ENCODE data around the gene HDAC11. TPM values are rescaled to one million over a fixed set of nuclear protein-coding genes. Genes with fewer than 3 reads are reported as not detected.

The HDAC11 gene
- total and polyA plus RNA-seq, 3 donors from 2014 or later, result 33.1 to 97.7 (median 81.9) TPM

DNA sequence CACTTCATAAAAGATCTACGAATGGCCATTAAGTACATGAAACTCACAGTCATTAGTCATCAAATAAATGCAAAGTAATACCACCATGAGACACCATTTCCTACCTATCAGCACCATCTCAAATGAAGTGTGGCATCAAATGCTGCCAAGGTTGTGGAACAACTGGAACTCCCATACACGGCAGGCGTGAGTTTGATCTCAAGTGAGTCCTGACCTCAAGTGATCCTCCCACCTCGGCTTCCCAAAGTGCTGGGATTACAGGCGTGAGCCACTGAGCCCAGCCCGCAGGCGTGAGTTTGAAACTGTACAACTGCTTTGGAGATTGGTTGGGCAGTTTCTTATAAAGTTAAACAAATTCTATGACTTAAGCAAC is 28.8 kb upstream of the HDAC11 start:
- intact Hi-C loops (cut with DNase I; ENCODE audit: low total_unique reads), result no loop called here
- no peaks in the 10 kb centered on the region for H3K9me3 ChIP-seq
- TF ChIP-seq, protein P1, sequence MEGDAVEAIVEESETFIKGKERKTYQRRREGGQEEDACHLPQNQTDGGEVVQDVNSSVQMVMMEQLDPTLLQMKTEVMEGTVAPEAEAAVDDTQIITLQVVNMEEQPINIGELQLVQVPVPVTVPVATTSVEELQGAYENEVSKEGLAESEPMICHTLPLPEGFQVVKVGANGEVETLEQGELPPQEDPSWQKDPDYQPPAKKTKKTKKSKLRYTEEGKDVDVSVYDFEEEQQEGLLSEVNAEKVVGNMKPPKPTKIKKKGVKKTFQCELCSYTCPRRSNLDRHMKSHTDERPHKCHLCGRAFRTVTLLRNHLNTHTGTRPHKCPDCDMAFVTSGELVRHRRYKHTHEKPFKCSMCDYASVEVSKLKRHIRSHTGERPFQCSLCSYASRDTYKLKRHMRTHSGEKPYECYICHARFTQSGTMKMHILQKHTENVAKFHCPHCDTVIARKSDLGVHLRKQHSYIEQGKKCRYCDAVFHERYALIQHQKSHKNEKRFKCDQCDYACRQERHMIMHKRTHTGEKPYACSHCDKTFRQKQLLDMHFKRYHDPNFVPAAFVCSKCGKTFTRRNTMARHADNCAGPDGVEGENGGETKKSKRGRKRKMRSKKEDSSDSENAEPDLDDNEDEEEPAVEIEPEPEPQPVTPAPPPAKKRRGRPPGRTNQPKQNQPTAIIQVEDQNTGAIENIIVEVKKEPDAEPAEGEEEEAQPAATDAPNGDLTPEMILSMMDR (IDR thresholded peaks at IDR 0.05), result no peak
- no peak for TF ChIP-seq POLR2A (IDR thresholded peaks at IDR 0.05)
- no peaks in the 10 kb centered on the region for H3K27me3 ChIP-seq
- 2 to 4% methylated on average over 7 of the region's 7 CpGs for WGBS, 2 donors
- no peaks in the 10 kb centered on the region for H3K36me3 ChIP-seq (ENCODE audit: low read depth, missing control alignments)
- H3K4me3 ChIP-seq, result peak overlapping the region; percentile 53 to 64
- H3K27ac ChIP-seq, result peak overlapping the region in 1 of 2 donors; percentile 86
- DNase-seq, result peak; percentile 45
- H3K4me1 ChIP-seq, result peaks cover 10% of the 10 kb centered on the region

GRCh38 chr3:13452490-13453335 is 27.4 kb upstream of the HDAC11 start:
- no peaks in the 10 kb centered on the region for H3K36me3 ChIP-seq (ENCODE audit: low read depth, missing control alignments)
- peaks cover 10% of the 10 kb centered on the region for H3K4me1 ChIP-seq
- H3K9me3 ChIP-seq, result no peaks in the 10 kb centered on the region
- DNase-seq, result peak; percentile 57
- TF ChIP-seq, protein P1 (IDR thresholded peaks at IDR 0.05), result peak; percentile 38 to 76 (median 67)
- TF ChIP-seq POLR2A (IDR thresholded peaks at IDR 0.05), result no peak
- WGBS, 2 donors, result 12% methylated on average over 12 of the region's 12 CpGs
- H3K4me3 ChIP-seq, result peak overlapping the region; percentile 53 to 64
- intact Hi-C loops (cut with DNase I; ENCODE audit: low total_unique reads), result no loop called here
- no peaks in the 10 kb centered on the region for H3K27me3 ChIP-seq
- peak overlapping the region; percentile 86 to 94 for H3K27ac ChIP-seq

DNA sequence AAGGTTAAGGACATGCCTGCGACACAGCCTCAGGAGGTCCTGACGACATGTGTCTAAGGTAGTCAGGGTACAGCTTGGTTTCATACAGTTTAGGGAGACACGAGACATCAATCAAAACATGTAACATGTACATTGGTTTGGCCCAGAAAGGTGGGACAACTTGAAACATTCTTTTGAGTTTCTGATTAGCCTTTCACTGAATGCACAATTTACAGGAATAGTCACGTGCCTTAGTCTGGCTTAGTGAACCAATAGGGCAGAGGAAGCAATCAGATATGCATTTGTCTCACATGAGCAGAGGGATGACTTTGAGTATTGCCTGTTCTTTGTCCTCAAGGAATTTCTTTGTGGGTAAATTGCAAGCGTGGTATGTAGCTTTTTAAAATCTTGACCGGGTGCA is 24.5 kb upstream of the HDAC11 start:
- TF ChIP-seq, protein P1 (IDR thresholded peaks at IDR 0.05), result no peak
- TF ChIP-seq POLR2A (IDR thresholded peaks at IDR 0.05), result no peak
- DNase-seq, result no peak
- Histone ChIP-seq H3K27me3 (no peaks in the 10 kb centered on the region), H3K36me3 (ENCODE audit: low read depth, missing control alignments) (no peaks in the 10 kb centered on the region), H3K27ac (peak overlapping the region in 1 of 2 donors; percentile 65), H3K9me3 (no peaks in the 10 kb centered on the region), H3K4me3 (no peak overlapping the region), H3K4me1 (peaks cover 10% of the 10 kb centered on the region)
- intact Hi-C loops (cut with DNase I; ENCODE audit: low total_unique reads), result no loop called here
- WGBS, 2 donors, result 73% methylated on average over 6 of the region's 6 CpGs

- TF ChIP-seq, protein P1 (IDR thresholded peaks at IDR 0.05), result no peak
- TF ChIP-seq POLR2A (IDR thresholded peaks at IDR 0.05), result no peak
- WGBS, 2 donors, result 77 to 79% methylated on average over 4 of the region's 4 CpGs
- no peaks in the 10 kb centered on the region for H3K9me3 ChIP-seq
- H3K27me3 ChIP-seq, result no peaks in the 10 kb centered on the region
- no peaks in the 10 kb centered on the region for H3K36me3 ChIP-seq (ENCODE audit: low read depth, missing control alignments)
- intact Hi-C loops (cut with DNase I; ENCODE audit: low total_unique reads), result no loop called here
- no peak overlapping the region for H3K27ac ChIP-seq
- peaks cover 7% of the 10 kb centered on the region for H3K4me1 ChIP-seq
- DNase-seq, result no peak
- H3K4me3 ChIP-seq, result no peak overlapping the region
Measured at GRCh38 chr3:13457593-13457992, 22.5 kb upstream of the HDAC11 start.
